Measurements from ENCODE around the gene PNMA3.

- TF ChIP-seq, protein P1, sequence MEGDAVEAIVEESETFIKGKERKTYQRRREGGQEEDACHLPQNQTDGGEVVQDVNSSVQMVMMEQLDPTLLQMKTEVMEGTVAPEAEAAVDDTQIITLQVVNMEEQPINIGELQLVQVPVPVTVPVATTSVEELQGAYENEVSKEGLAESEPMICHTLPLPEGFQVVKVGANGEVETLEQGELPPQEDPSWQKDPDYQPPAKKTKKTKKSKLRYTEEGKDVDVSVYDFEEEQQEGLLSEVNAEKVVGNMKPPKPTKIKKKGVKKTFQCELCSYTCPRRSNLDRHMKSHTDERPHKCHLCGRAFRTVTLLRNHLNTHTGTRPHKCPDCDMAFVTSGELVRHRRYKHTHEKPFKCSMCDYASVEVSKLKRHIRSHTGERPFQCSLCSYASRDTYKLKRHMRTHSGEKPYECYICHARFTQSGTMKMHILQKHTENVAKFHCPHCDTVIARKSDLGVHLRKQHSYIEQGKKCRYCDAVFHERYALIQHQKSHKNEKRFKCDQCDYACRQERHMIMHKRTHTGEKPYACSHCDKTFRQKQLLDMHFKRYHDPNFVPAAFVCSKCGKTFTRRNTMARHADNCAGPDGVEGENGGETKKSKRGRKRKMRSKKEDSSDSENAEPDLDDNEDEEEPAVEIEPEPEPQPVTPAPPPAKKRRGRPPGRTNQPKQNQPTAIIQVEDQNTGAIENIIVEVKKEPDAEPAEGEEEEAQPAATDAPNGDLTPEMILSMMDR (IDR thresholded peaks at IDR 0.05): no peak
- TF ChIP-seq POLR2A (IDR thresholded peaks at IDR 0.05) (no peak), POLR2AphosphoS5 (IDR thresholded peaks at IDR 0.05) (no peak)
Observed at GRCh38 chrX:153019166-153019565, 37.1 kb upstream of the PNMA3 start.
